ENCODE data around the gene CDON.
"Not testable (repeated sequence)": the region's sequence is repeated elsewhere in the genome, so short reads cannot be mapped to it uniquely, and the experiment has no call there.

Gene CDON

GRCh38 chr11:126035718-126036117 is 26.9 kb downstream of the CDON start:
- no peak for DNase-seq

- no peak for DNase-seq
These were observed 27.7 kb downstream of the CDON start for GRCh38 chr11:126034933-126035425.

GRCh38 chr11:126034039-126034932 is 28.4 kb downstream of the CDON start:
- DNase-seq, result no peak

GRCh38 chr11:126032375-126032774 is 30.3 kb downstream of the CDON start:
- DNase-seq, result no peak

GRCh38 chr11:126029805-126030204 is 32.9 kb downstream of the CDON start:
- no peak for DNase-seq

GRCh38 chr11:126029237-126029636 is 33.4 kb downstream of the CDON start:
- no peak for DNase-seq

- DNase-seq, result not testable (repeated sequence)
These were observed 34.1 kb downstream of the CDON start for GRCh38 chr11:126028534-126028933.

GRCh38 chr11:126026579-126026978 is 36.1 kb downstream of the CDON start:
- DNase-seq, result no peak

GRCh38 chr11:126025822-126026221 is 36.8 kb downstream of the CDON start:
- no peak for DNase-seq

GRCh38 chr11:126024123-126024522 is 38.5 kb downstream of the CDON start:
- no peak for DNase-seq

GRCh38 chr11:126012852-126013251 is 49.8 kb downstream of the CDON start:
- no peak for DNase-seq

- DNase-seq, result no peak
These were observed 50.9 kb downstream of the CDON start for GRCh38 chr11:126011754-126012153.

GRCh38 chr11:126011265-126011664 is 51.4 kb downstream of the CDON start:
- no peak for DNase-seq

- DNase-seq, result no peak
These were observed 53.7 kb downstream of the CDON start for GRCh38 chr11:126008956-126009355.

- DNase-seq, result no peak
These were observed 55.4 kb downstream of the CDON start for GRCh38 chr11:126007238-126007637.

GRCh38 chr11:126006068-126006467 is 56.6 kb downstream of the CDON start:
- no peak for DNase-seq

GRCh38 chr11:126002181-126002580 is 60.5 kb downstream of the CDON start:
- no peak for DNase-seq

- DNase-seq, result no peak
These were observed 63.3 kb downstream of the CDON start for GRCh38 chr11:125999234-125999880.

- DNase-seq, result no peak
These were observed 64.4 kb downstream of the CDON start for GRCh38 chr11:125998267-125998666.

GRCh38 chr11:125995313-125995712 is 67.4 kb downstream of the CDON start:
- no peak for DNase-seq

GRCh38 chr11:125994509-125994908 is 68.2 kb downstream of the CDON start:
- no peak for DNase-seq

GRCh38 chr11:125992893-125993292 is 69.8 kb downstream of the CDON start:
- no peak for DNase-seq

- DNase-seq, result peak; percentile 19
These were observed 72.4 kb downstream of the CDON start for GRCh38 chr11:125990244-125990643.

- no peak for DNase-seq
These were observed 75.5 kb downstream of the CDON start for GRCh38 chr11:125987066-125987641.
